Thyroid gland (tissue), 4 donors: ENCODE measurements around the gene INO80C.

Experiments
- CTCF ChIP-seq, 6 experiments: fragments of 200-600 bp in 3 of 6; fragments of 450-650 bp in 3 of 6; sonication (generic) in 3 of 6; IDR thresholded peaks; one replicate each; pipeline ENCODE4 v1.5.1; 2016 to 2019; ENCODE audit warnings: antibody characterized with exemption in 6 of 6, mild to moderate bottlenecking in 2 of 6, inconsistent platforms in 1 of 6, moderate library complexity in 1 of 6
- POLR2A ChIP-seq, 2 donors: fragments of 450-650 bp; IDR thresholded peaks; one replicate each; pipeline ENCODE4 v1.6.1; 2017; ENCODE audit warnings: antibody characterized with exemption in 2 of 2, mild to moderate bottlenecking in 2 of 2, moderate library complexity in 1 of 2

- TF ChIP-seq POLR2A (IDR thresholded peaks at IDR 0.05) (no peak), CTCF (IDR thresholded peaks at IDR 0.05) (no peak)
Observed at GRCh38 chr18:35460736-35461161, 37.0 kb downstream of the INO80C start.
